ENCODE data around the gene CACNA2D4.

- TF ChIP-seq CTCF (conservative IDR thresholded peaks at IDR 0.05 in 1 of 2, IDR thresholded peaks at IDR 0.05 in 1 of 2; ENCODE audit: low read depth in 1 of 2, low read length in 2 of 2), result no peak
- no peak for TF ChIP-seq EZH2 (IDR thresholded peaks at IDR 0.05; ENCODE audit: low read length, missing control alignments)
These were observed 108.8 kb downstream of the CACNA2D4 start for GRCh38 chr12:1809591-1810190.
